Subcutaneous abdominal adipose tissue (tissue), 5 donors: ENCODE measurements around the gene TRIM52.
"Not testable (repeated sequence)": the region's sequence is repeated elsewhere in the genome, so short reads cannot be mapped to it uniquely, and the experiment has no call there.

Experiments used
- H3K27ac ChIP-seq: one replicate; pipeline ENCODE4 v1.7.0; 2013; ENCODE audit warnings: low read depth, mild to moderate bottlenecking, inconsistent platforms, low read length, moderate library complexity
- H3K27me3 ChIP-seq, 5 donors: one replicate each; pipeline ENCODE4 v1.7.0; 2013; ENCODE audit warnings: low read length in 5 of 5, inconsistent platforms in 1 of 5; ENCODE audit not compliant: control insufficient read depth in 5 of 5, insufficient read depth in 4 of 5
- H3K36me3 ChIP-seq, 5 donors: one replicate each; pipeline ENCODE4 v1.7.0; 2013; ENCODE audit warnings: low read length in 5 of 5; ENCODE audit not compliant: control insufficient read depth in 5 of 5, insufficient read depth in 5 of 5
- H3K4me1 ChIP-seq, 5 donors: one replicate each; pipeline ENCODE4 v1.7.0; 2013; ENCODE audit warnings: low read length in 5 of 5, mild to moderate bottlenecking in 3 of 5, moderate library complexity in 1 of 5; ENCODE audit not compliant: control insufficient read depth in 5 of 5, insufficient read depth in 5 of 5
- H3K4me3 ChIP-seq, 5 donors: one replicate each; pipeline ENCODE4 v1.7.0; 2013; ENCODE audit warnings: low read length in 5 of 5, low read depth in 1 of 5
- H3K9ac ChIP-seq, 5 donors: one replicate each; pipeline ENCODE4 v1.7.0; 2013; ENCODE audit warnings: low read length in 5 of 5, mild to moderate bottlenecking in 4 of 5, moderate library complexity in 3 of 5
- H3K9me3 ChIP-seq, 5 donors: one replicate each; pipeline ENCODE4 v1.7.0; 2013; ENCODE audit warnings: low read length in 5 of 5; ENCODE audit not compliant: control insufficient read depth in 5 of 5
- donor health status: healthy.
- donor health status: healthy.
- donor health status: healthy.
- donor health status: healthy.
- donor health status: healthy.

Gene TRIM52

DNA sequence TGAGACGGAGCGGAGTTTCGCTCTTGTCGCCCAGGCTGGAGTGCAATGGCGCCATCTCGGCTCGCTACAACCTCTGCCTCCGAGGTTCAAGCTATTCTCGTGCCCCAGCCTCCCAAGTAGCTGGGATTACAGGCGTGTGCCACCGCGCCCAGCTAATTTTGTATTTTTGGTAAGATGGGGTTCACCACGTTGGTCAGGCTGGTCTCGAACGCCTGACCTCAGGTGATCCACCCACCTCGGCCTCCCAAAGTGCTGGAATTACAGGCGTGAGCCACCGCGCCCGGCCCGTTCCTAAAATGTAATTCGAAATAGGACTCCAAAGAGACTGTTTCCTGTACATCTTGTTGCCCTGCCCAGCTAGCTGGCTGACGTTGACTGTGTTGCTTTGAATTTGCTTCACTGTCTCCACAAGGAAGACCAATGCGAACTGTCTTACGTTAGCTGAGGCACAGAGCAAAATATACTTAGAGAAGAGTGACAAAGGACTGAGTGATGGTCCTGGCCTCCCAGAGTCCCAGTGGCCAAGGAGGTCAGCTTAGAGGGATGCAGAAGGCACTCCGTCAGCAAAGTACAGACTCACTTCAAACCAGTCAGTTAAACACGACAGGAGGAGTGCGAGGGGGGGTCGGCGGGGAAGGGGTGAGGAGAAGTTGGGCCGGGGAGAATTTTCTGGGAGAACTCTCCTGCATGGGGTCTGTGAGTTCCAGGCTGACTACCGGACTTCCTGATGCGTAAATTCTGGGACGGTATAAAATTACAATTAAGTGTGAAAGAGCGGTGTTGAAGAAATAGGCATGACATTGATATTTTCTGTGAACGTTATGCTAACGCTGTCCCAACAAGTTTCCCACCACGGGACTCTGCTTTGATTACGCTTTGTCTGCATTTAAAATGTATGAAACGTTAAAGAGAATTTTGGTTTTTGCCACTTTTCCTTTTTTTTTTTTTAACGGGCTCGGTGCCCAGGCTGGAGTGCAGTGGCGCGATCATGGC, 44.6 kb downstream of the TRIM52 start:
- Histone ChIP-seq H3K4me3 (peak overlapping the region; percentile 35 to 70 (median 38)), H3K27ac (no peak overlapping the region), H3K27me3 (no peaks in the 10 kb centered on the region), H3K9me3 (no peaks in the 10 kb centered on the region), H3K9ac (peak overlapping the region in 1 of 5 donors; percentile 4), H3K4me1 (peaks cover 5 to 27% (median 24%) of the 10 kb centered on the region in 5 donors), H3K36me3 (no peaks in the 10 kb centered on the region)

DNA sequence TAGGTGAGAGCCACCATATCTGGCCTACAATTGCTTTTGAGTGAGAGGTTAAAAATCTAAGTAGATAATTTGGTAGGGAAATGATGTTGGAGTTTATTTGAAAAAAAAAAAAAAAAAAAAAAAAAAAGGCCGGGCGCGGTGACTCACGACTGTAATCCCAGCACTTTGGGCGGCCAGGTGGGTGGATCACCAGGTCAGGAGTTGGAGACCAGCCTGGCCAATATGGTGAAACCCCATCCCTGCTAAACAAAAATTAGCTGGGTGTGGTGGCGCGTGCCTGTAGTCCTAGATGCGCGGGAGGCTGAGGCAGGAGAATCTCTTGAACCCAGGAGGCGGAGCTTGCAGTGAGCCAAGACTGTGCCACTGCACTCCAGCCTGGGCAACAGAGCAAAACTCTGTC, 46.7 kb downstream of the TRIM52 start:
- H3K36me3 ChIP-seq, H3K27ac ChIP-seq, H3K9me3 ChIP-seq, H3K4me3 ChIP-seq, H3K9ac ChIP-seq, H3K27me3 ChIP-seq: not testable (repeated sequence)
- peaks cover 5 to 27% (median 24%) of the 10 kb centered on the region in 5 donors for H3K4me1 ChIP-seq

DNA sequence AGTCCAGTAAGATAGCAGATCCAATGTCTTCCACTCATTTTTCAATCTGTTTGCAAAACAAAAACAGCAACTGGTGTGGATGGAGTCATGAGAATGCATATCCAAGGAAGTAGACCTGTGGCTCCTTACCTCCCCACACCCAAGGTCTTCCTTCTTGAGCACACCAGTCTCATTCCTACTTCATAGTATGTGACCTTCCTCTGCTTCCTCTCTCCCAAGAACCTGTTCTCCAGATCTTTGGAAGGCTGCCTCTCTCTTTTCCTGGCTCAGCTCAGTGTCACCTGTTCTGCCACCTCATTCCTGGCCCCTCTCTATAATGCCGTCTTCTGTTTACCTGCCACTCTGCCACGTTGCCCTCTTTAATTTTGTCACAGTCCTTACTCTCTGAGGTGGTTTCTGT, 48.0 kb downstream of the TRIM52 start:
- Histone ChIP-seq H3K27me3 (no peaks in the 10 kb centered on the region), H3K27ac (no peak overlapping the region), H3K9ac (no peak overlapping the region), H3K9me3 (peaks cover 0 to 4% (median 0%) of the 10 kb centered on the region in 5 donors), H3K4me3 (no peak overlapping the region), H3K36me3 (no peaks in the 10 kb centered on the region), H3K4me1 (peaks cover 1 to 21% (median 20%) of the 10 kb centered on the region in 5 donors)

DNA sequence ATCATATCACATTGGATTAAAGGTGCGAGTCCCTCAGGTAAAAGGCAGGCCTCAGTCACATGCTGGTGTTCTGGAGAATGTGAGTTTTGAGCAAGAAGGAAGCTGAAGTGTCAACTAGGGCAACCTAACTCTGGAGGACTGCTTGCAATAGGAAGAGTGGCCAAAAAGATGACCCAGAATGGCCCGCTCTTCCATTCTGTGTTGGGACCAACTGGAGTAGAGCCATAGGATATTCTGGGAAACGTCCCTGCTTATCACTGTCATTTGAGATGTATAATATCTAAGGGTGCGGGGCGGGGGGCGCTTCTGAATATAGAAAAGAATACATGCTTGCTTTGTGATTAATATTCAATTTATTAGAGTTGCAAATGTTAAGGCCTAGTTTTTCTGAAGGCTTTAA, 48.9 kb downstream of the TRIM52 start:
- Histone ChIP-seq H3K9ac (no peak overlapping the region), H3K4me3 (no peak overlapping the region), H3K9me3 (peaks cover 0 to 4% (median 0%) of the 10 kb centered on the region in 5 donors), H3K36me3 (no peaks in the 10 kb centered on the region), H3K27ac (no peak overlapping the region), H3K27me3 (no peaks in the 10 kb centered on the region), H3K4me1 (peaks cover 0 to 17% (median 12%) of the 10 kb centered on the region in 5 donors)

DNA sequence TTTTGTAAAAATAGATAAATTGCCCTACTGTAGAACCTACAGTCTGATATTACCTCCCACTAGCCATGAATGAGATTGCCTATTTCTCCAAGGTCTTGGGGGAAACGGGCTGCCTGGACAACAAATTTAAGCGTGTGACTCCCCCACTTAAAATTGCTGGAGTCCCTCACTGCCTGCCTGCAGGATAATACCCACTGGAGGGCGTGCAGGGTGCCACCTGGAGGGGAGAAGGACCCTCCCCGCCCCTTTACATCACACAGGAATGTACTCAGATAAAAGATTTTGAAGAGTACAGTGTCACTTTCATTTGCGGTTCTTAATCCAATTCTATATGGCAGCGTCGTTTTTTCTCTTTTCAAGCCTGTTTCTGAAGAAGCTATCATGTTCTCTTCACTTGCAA, 49.7 kb downstream of the TRIM52 start:
- Histone ChIP-seq H3K27ac (no peak overlapping the region), H3K36me3 (no peaks in the 10 kb centered on the region), H3K9ac (no peak overlapping the region), H3K4me1 (peaks cover 3 to 19% (median 10%) of the 10 kb centered on the region in 5 donors), H3K4me3 (no peak overlapping the region), H3K9me3 (peaks cover 0 to 4% (median 0%) of the 10 kb centered on the region in 5 donors), H3K27me3 (no peaks in the 10 kb centered on the region)

DNA sequence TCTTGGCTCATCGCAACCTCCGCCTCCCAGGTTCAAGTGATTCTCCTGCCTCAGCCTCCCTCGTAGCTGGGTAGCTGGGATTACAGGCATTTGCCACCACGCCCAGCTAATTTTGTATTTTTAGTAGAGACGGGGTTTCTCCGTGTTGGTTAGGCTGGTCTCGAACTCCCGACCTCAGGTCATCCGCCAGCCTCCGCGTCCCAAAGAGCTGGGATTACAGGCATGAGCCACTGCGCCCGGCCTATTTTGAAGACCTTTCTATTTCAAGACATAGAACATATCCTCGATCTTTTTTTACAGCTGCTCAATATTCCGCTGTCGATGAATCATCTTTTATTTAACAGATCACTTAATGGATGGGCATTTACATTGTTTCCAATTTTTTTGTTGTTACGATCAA, 50.2 kb downstream of the TRIM52 start:
- H3K27me3 ChIP-seq, H3K9ac ChIP-seq, H3K27ac ChIP-seq, H3K36me3 ChIP-seq, H3K4me3 ChIP-seq, H3K9me3 ChIP-seq: not testable (repeated sequence)
- peaks cover 3 to 19% (median 12%) of the 10 kb centered on the region in 5 donors for H3K4me1 ChIP-seq

DNA sequence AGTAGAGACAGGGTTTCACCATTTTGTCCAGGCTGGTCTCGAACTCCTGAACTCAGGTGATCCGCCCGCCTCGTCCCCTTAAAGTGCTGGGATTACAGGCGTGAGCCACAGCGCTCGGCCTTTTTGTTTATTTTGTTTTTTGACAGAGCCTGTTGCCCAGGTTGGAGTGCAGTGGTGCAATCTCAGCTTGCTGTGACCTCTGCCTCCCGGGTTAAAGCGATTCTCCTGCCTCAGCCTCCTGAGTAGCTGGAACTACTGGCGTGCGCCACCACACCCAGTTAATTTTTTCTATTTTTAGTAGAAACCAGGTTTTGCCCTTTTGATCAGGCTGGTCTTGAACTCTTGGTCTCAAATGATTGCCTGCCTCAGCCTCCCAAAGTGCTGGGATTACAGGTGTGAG, 50.8 kb downstream of the TRIM52 start:
- not testable (repeated sequence) for H3K27me3 ChIP-seq, H3K9me3 ChIP-seq, H3K36me3 ChIP-seq, H3K9ac ChIP-seq, H3K27ac ChIP-seq, H3K4me3 ChIP-seq
- H3K4me1 ChIP-seq, result peaks cover 3 to 25% (median 17%) of the 10 kb centered on the region in 5 donors

GRCh38 chr5:181209006-181209405, 51.9 kb downstream of the TRIM52 start:
- not testable (repeated sequence) for H3K9me3 ChIP-seq, H3K27me3 ChIP-seq, H3K9ac ChIP-seq, H3K27ac ChIP-seq, H3K36me3 ChIP-seq, H3K4me3 ChIP-seq
- H3K4me1 ChIP-seq, result peaks cover 3 to 36% (median 26%) of the 10 kb centered on the region in 5 donors

DNA sequence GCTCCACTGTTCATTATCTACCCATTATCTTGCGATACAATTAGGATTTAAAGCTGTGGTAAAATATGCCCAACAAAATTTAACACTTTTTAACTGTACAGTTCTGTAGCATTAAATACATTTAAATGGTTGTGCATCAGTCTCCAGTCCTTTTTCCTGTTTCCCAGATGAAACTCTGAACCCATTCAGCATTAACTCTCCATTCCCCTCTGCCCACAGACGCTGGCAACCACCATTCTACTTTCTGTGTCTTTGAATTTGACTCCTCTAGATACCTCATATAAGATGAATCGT, 53.0 kb downstream of the TRIM52 start:
- Histone ChIP-seq H3K4me3 (peak overlapping the region in 1 of 5 donors; percentile 80), H3K27me3 (no peaks in the 10 kb centered on the region), H3K4me1 (peaks cover 3 to 45% (median 35%) of the 10 kb centered on the region in 5 donors), H3K9ac (no peak overlapping the region), H3K36me3 (no peaks in the 10 kb centered on the region), H3K27ac (no peak overlapping the region), H3K9me3 (peaks cover 0 to 4% (median 0%) of the 10 kb centered on the region in 5 donors)

DNA sequence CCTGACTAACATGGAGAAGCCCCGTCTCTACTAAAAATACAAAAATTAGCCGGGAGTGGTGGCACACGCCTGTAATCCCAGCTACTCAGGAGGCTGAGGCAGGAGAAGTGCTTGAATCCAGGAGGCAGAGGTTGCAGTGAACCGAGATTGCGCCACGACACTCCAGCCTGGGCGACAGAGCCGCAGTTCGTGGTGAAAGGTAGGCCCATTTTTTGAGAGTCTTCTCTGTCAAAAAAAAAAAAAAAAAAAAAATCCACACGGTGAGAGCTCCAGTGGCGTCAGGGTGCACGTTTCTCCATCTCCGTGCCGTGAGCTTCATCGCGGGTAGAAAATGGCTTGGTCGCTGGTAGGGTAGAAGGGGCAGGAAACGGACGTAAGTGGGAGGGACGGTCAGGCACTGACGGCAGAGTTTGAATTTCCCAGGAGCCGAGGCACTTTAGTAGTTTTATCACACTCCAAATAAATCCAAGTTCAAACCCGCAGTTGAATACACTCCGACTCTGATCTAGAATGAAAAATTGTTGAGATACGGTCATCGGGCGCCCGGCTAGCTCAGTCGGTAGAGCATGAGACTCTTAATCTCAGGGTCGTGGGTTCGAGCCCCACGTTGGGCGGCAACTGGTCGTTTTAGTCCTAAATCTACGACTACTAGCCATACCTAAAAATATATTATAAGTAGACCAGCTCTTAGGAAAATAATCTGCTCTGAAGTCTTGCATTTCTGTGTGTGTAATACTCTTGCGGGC, 53.6 kb downstream of the TRIM52 start:
- peak overlapping the region in 3 of 5 donors; percentile 30 to 65 (median 46) for H3K9ac ChIP-seq
- no peaks in the 10 kb centered on the region for H3K36me3 ChIP-seq
- H3K27me3 ChIP-seq, result no peaks in the 10 kb centered on the region
- H3K4me1 ChIP-seq, result peaks cover 3 to 45% (median 35%) of the 10 kb centered on the region in 5 donors
- H3K4me3 ChIP-seq, result peak overlapping the region; percentile 69 to 83 (median 72)
- peak overlapping the region; percentile 67 for H3K27ac ChIP-seq
- H3K9me3 ChIP-seq, result peaks cover 0 to 4% (median 0%) of the 10 kb centered on the region in 5 donors
